Heart left ventricle (tissue), 16 donors: ENCODE measurements around the gene RELB. TPM values are rescaled to one million over a fixed set of nuclear protein-coding genes. Genes with fewer than 3 reads are reported as not detected.

ENCODE experiments used
- ATAC-seq, 4 donors: fragments of 200-7000 bp; cut with Tn5 transposase; one replicate each; pipeline ENCODE4 v1.9.1; 2020 to 2022; ENCODE audit warnings: moderate library complexity in 4 of 4, mild to moderate bottlenecking in 3 of 4, moderate number of reproducible peaks in 1 of 4
- DNase-seq, 5 donors: peaks; one replicate each; pipeline ENCODE4 v3.0.0-alpha.2; 2020
- H3K27ac ChIP-seq, 12 donors: fragments of 200-600 bp; sonication (generic) in 4 of 12; one replicate each; pipeline versions ENCODE4 v1.5.0 to v1.8.0; 2016 to 2022; ENCODE audit warnings: mild to moderate bottlenecking in 2 of 12
- H3K27me3 ChIP-seq, 9 donors: fragments of 200-600 bp; sonication (generic) in 2 of 9; one replicate each; pipeline versions ENCODE4 v1.5.1 to v1.8.0; 2016 to 2022; ENCODE audit warnings: mild to moderate bottlenecking in 3 of 9
- H3K36me3 ChIP-seq, 9 donors: fragments of 200-600 bp; sonication (generic) in 2 of 9; one replicate each; pipeline versions ENCODE4 v1.5.0 to v1.8.0; 2018 to 2022; ENCODE audit warnings: mild to moderate bottlenecking in 2 of 9
- H3K4me1 ChIP-seq, 12 donors: fragments of 200-600 bp; sonication (generic) in 4 of 12; one replicate each; pipeline versions ENCODE4 v1.5.0 to v1.8.0; 2016 to 2022; ENCODE audit warnings: mild to moderate bottlenecking in 3 of 12
- H3K4me3 ChIP-seq, 12 donors: fragments of 200-600 bp; sonication (generic) in 4 of 12; one replicate each; pipeline versions ENCODE4 v1.5.0 to v1.8.0; 2017 to 2022; ENCODE audit warnings: mild to moderate bottlenecking in 9 of 12, moderate library complexity in 4 of 12
- H3K9me3 ChIP-seq, 12 donors: fragments of 200-600 bp; sonication (generic) in 4 of 12; one replicate each; pipeline versions ENCODE4 v1.5.0 to v1.8.0; 2016 to 2022; ENCODE audit warnings: mild to moderate bottlenecking in 1 of 12
- POLR2A ChIP-seq, 2 donors: fragments of 450-650 bp; IDR thresholded peaks; one replicate each; pipeline ENCODE4 v1.6.1; 2017; ENCODE audit warnings: antibody characterized with exemption in 2 of 2, mild to moderate bottlenecking in 2 of 2, moderate library complexity in 2 of 2
- WGBS, 4 donors: extraction: QIAGEN DNeasy Blood & Tissue Kit in 2 of 4; methylation state at CpG; one replicate each; pipeline versions ENCODE4 v1.1.5 to v1.1.7; 2013 to 2018; 5-methylcytosine and 5-hydroxymethylcytosine counted together
- intact Hi-C, 10 donors: fragments of 100-400 bp; cut with DNase I; formaldehyde crosslinking; loops; one replicate each; pipeline versions ENCODE4 v1.11.1 to v1.14.2; 2022
- polyA plus RNA-seq, 2 donors: library from polyadenylated mRNA; stranded (reverse); fragments of 200-250 nt; gene quantifications; one replicate each; pipeline ENCODE4 v1.2.3, GENCODE V29; 2013
- total RNA-seq, 9 donors: library from RNA; depleted of rRNA in 2 of 9; stranded (reverse); fragments of >200 nt in 2 of 9; fragmentation: NEBNext Ultra II Directional in 3 of 9; extraction: Animal tissue kit (Norgen Biotek cat#: 25700) in 3 of 9; gene quantifications; one replicate each; pipeline versions ENCODE4 v1.1.0 to v1.2.4, GENCODE V29; 2016 to 2023
- TF ChIP-seq, protein P1 (sequence below), 12 donors: fragments of 200-600 bp; sonication (generic) in 4 of 12; IDR thresholded peaks; one replicate each; pipeline versions ENCODE4 v1.5.0 to v1.8.0; 2018 to 2022; ENCODE audit warnings: antibody characterized with exemption in 12 of 12, mild to moderate bottlenecking in 5 of 12
- donor health status: ischemic (EF 13 %, LVEDD 7.1; RV severe dilation, severe dysfunction).
- donor health status: healthy with polysubstance abuse.
- donor health status: DM: no; HTN: yes; CAD: no.
- donor health status: DM: no; HTN: no; CAD: no.
- donor health status: ischemic (EF 25% LVEDD 6.9; RV normal size, moderate dysfunction).
- donor health status: ischemic (EF 25% LVEDD 5.7; RV mildly dilated, moderate dysfunction).
- donor health status: healthy.
- donor health status: DM: yes; HTN: yes; CAD: no.
- donor health status: ischemic (EF 35%, LVEDD 5.7; RV mildly dilated, moderate dysfunction).
- donor health status: nonischemic (EF 11% LVEDD 7.7; RV severe dilation, severe dysfunction).
- donor health status: DM: yes; HTN: yes; CAD: no.
- donor health status: PGD.
- donor health status: ischemic (EF 29% LVEDD 5.4; RV normal size, mild dysfunction).
- donor health status: nonischemic (EF 23%, LVEDD 6.1; RV moderate dilation, normal function).

Gene RELB
- total and polyA plus RNA-seq, 11 donors, result 1.6 to 23.2 (median 6.7) TPM

DNA sequence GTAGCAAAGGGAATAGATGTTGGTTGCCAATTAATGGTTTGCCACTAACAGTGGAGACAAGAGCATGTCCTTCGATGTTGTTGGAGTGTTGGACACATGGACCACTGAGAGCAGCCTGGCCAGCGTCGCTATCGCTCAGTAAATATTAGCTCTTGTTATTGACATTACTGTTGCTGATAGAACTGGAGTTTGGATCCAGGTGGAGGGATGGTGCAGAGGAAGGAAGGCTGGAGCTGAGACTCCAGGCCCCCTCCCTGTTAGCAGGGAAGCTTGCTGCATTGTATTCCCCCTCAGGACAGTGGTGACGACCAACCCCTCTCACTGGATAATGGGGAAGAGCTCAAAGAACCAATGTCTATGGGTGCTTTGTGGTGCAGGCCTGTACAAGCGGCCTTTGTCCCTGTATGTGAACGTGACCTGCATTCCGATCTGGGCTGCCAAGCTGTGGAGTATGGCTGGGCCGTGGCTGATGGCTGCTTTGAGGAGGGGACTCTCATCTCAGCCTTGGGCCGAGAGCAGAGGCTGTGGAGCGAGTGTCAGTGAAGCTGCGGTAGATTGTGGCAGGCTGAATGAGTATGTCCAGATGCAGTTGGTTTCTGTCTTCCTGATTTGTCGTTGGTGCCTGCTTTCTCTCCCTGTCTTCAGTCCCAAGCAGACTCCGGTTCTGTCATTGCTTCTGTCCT, 44.5 kb downstream of the RELB start:
- intact Hi-C loops, result loop anchor here in 1 of 10 donors (10.0 kb wide), 1 partner anchor 141 kb away; the partner anchor contains the start of gene APOE
- Histone ChIP-seq H3K27ac (peak overlapping the region in 8 of 12 donors; percentile 1 to 66 (median 38)), H3K4me1 (peaks cover 0 to 67% (median 45%) of the 10 kb centered on the region in 12 donors), H3K36me3 (peaks cover 0 to 63% (median 48%) of the 10 kb centered on the region in 9 donors), H3K9me3 (no peaks in the 10 kb centered on the region), H3K27me3 (no peaks in the 10 kb centered on the region), H3K4me3 (no peak overlapping the region)
- DNase-seq (no peak), ATAC-seq (peak; percentile 37 to 70 (median 48))
- TF ChIP-seq, protein P1, sequence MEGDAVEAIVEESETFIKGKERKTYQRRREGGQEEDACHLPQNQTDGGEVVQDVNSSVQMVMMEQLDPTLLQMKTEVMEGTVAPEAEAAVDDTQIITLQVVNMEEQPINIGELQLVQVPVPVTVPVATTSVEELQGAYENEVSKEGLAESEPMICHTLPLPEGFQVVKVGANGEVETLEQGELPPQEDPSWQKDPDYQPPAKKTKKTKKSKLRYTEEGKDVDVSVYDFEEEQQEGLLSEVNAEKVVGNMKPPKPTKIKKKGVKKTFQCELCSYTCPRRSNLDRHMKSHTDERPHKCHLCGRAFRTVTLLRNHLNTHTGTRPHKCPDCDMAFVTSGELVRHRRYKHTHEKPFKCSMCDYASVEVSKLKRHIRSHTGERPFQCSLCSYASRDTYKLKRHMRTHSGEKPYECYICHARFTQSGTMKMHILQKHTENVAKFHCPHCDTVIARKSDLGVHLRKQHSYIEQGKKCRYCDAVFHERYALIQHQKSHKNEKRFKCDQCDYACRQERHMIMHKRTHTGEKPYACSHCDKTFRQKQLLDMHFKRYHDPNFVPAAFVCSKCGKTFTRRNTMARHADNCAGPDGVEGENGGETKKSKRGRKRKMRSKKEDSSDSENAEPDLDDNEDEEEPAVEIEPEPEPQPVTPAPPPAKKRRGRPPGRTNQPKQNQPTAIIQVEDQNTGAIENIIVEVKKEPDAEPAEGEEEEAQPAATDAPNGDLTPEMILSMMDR (IDR thresholded peaks at IDR 0.05), result no peak
- no peak for TF ChIP-seq POLR2A (IDR thresholded peaks at IDR 0.05)
- WGBS, 4 donors, result 52 to 75% (median 60%) methylated on average over 13 to 14 of the region's 14 CpGs

DNA sequence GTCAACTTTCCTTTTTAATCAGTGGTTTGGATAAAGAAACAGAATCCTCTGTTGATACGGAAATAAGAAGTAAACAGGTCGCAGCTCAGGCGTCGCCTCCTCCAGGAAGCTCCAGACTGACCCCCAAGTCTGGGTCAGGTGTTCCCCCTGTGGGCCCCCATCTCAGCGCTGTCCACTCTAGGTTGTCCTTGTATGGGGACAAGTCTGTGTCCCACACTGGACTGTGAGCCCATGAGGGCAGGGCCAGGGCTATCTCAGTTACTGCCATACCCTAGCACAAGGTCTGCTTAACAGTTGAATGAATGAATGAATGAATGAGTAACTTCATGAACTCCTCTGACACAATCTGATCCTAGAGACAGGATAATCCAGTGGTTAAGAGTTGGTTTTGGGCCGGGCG, 45.1 kb downstream of the RELB start:
- no peaks in the 10 kb centered on the region for H3K9me3 ChIP-seq
- no peaks in the 10 kb centered on the region for H3K27me3 ChIP-seq
- peaks cover 0 to 60% (median 43%) of the 10 kb centered on the region in 9 donors for H3K36me3 ChIP-seq
- peak overlapping the region in 6 of 12 donors; percentile 1 to 66 (median 40) for H3K27ac ChIP-seq
- peaks cover 0 to 61% (median 40%) of the 10 kb centered on the region in 12 donors for H3K4me1 ChIP-seq
- WGBS, 4 donors, result 75 to 78% (median 76%) methylated on average over 7 of the region's 7 CpGs
- peak in 1 of 4 donors; percentile 27 for ATAC-seq
- no peak for TF ChIP-seq POLR2A (IDR thresholded peaks at IDR 0.05)
- TF ChIP-seq, protein P1 (IDR thresholded peaks at IDR 0.05), result no peak
- no peak overlapping the region for H3K4me3 ChIP-seq
- intact Hi-C loops, result loop anchor here in 1 of 10 donors (10.0 kb wide), 1 partner anchor 142 kb away; the partner anchor contains the start of gene APOE
- DNase-seq, result no peak

DNA sequence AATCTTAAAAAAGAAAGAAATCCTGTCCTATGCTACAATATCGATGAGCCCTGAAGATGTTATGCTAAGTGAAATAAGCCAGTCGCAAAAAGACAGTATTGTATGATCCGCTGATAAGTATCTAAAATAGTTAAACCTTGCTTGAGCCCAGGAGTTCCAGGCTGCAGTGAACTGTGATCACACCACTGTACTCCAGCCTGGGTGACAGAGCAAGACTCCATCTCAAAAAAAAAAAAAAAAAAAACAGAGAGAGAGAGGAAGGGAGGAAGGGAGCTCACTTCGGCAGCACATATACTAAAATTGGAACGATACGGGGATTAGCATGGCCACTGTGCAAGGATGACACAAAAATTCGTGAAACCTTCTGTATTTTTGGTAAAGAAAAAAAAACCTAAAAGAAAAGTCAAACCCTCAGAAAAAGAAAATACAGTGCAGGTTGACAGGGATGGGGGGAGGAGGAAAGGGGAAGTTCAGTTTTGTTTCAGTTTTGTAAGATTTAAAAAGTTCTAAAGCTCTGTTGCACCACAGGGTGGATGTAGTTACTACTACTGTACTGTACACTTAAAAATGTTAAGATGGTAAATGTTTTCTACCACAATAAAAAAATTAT, 46.0 kb downstream of the RELB start:
- H3K27me3 ChIP-seq, result no peaks in the 10 kb centered on the region
- H3K27ac ChIP-seq, result peak overlapping the region in 1 of 12 donors; percentile 66
- peaks cover 0 to 59% (median 38%) of the 10 kb centered on the region in 9 donors for H3K36me3 ChIP-seq
- peak overlapping the region in 1 of 12 donors; percentile 40 for H3K4me3 ChIP-seq
- ATAC-seq (no peak), DNase-seq (no peak)
- TF ChIP-seq, protein P1 (IDR thresholded peaks at IDR 0.05), result no peak
- no peak for TF ChIP-seq POLR2A (IDR thresholded peaks at IDR 0.05)
- intact Hi-C loops, result loop anchor here in 1 of 10 donors (10.0 kb wide), 1 partner anchor 142 kb away; the partner anchor contains the start of gene APOE
- H3K4me1 ChIP-seq, result peaks cover 0 to 57% (median 38%) of the 10 kb centered on the region in 12 donors
- H3K9me3 ChIP-seq, result no peaks in the 10 kb centered on the region
- WGBS, 4 donors, result 68 to 74% (median 73%) methylated on average over 7 of the region's 7 CpGs
